Heart right ventricle (tissue), 16 donors: ENCODE measurements around the gene EFTUD2. TPM values are rescaled to one million over a fixed set of nuclear protein-coding genes. Genes with fewer than 3 reads are reported as not detected.
A peak's percentile ranks its signal among the peaks of the same experiment; 100 is the strongest.

ENCODE experiments used
- ATAC-seq, 8 donors: fragments of 200-7000 bp; cut with Tn5 transposase; one replicate each; pipeline ENCODE4 v1.9.1; 2020; ENCODE audit warnings: mild to moderate bottlenecking in 8 of 8, moderate library complexity in 8 of 8, moderate number of reproducible peaks in 1 of 8
- DNase-seq, 2 donors: peaks; one replicate each; pipeline ENCODE4 v3.0.0-alpha.2; 2020
- H3K27ac ChIP-seq, 10 donors: fragments of 200-600 bp; sonication (generic) in 2 of 10; one replicate each; pipeline versions ENCODE4 v1.5.0 to v1.8.0; 2020 to 2022; ENCODE audit warnings: mild to moderate bottlenecking in 3 of 10
- H3K27me3 ChIP-seq, 7 donors: fragments of 200-600 bp; one replicate each; pipeline ENCODE4 v1.8.0; 2021 to 2022; ENCODE audit warnings: mild to moderate bottlenecking in 2 of 7
- H3K36me3 ChIP-seq, 9 donors: fragments of 200-600 bp; sonication (generic) in 1 of 9; one replicate each; pipeline versions ENCODE4 v1.5.0 to v1.8.0; 2020 to 2022; ENCODE audit warnings: mild to moderate bottlenecking in 2 of 9
- H3K4me1 ChIP-seq, 9 donors: fragments of 200-600 bp; sonication (generic) in 1 of 9; one replicate each; pipeline versions ENCODE4 v1.5.0 to v1.8.0; 2020 to 2022; ENCODE audit warnings: mild to moderate bottlenecking in 4 of 9
- H3K4me3 ChIP-seq, 10 donors: fragments of 200-600 bp; sonication (generic) in 2 of 10; one replicate each; pipeline versions ENCODE4 v1.5.0 to v1.8.0; 2020 to 2022; ENCODE audit warnings: mild to moderate bottlenecking in 7 of 10, moderate library complexity in 2 of 10
- H3K9me3 ChIP-seq, 11 donors: fragments of 200-600 bp in 10 of 11; sonication (generic) in 2 of 11; one replicate each; pipeline versions ENCODE4 v1.5.0 to v1.8.0; 2013 to 2022; ENCODE audit warnings: mild to moderate bottlenecking in 2 of 11, control low read depth in 1 of 11, moderate library complexity in 1 of 11
- CTCF ChIP-seq, 9 donors: fragments of 200-600 bp; sonication (generic) in 2 of 9; IDR thresholded peaks; one replicate each; pipeline versions ENCODE4 v1.5.0 to v1.8.0; 2021 to 2022; ENCODE audit warnings: antibody characterized with exemption in 9 of 9, mild to moderate bottlenecking in 5 of 9, moderate library complexity in 1 of 9
- WGBS, 2 donors: extraction: QIAGEN DNeasy Blood & Tissue Kit; methylation state at CpG; one replicate each; pipeline ENCODE4 v1.1.7; 2013; ENCODE audit warnings: inconsistent platforms in 1 of 2; 5-methylcytosine and 5-hydroxymethylcytosine counted together
- intact Hi-C, 10 donors: fragments of 100-400 bp; cut with DNase I; formaldehyde crosslinking; loops; one replicate each; pipeline versions ENCODE4 v1.11.1 to v1.14.2; 2022
- microRNA-seq, 2 donors: library from miRNA; unstranded; fragments of <30 nt; microRNA quantifications; one replicate each; pipeline ENCODE4 v1.2.0, GENCODE V29; 2021
- polyA plus RNA-seq, 2 donors: library from polyadenylated mRNA; stranded (reverse); fragments of 200-250 nt; gene quantifications; one replicate each; pipeline ENCODE4 v1.2.3, GENCODE V29; 2013
- total RNA-seq, 10 donors: library from RNA; stranded (reverse); fragmentation: NEBNext Ultra II Directional in 3 of 10; extraction: Animal tissue kit (Norgen Biotek cat#: 25700) in 3 of 10; gene quantifications; one replicate each; pipeline versions ENCODE4 v1.2.1 to v1.2.4, GENCODE V29; 2021 to 2023
- donor health status: Arrhythmogenic right ventricular cardiomyopathy.
- donor health status: ischemic (EF 13 %, LVEDD 7.1; RV severe dilation, severe dysfunction).
- donor health status: healthy with polysubstance abuse.
- donor health status: DM: no; HTN: yes; CAD: no.
- donor health status: DM: no; HTN: no; CAD: no.
- donor health status: ischemic (EF 25% LVEDD 6.9; RV normal size, moderate dysfunction).
- donor health status: ischemic (EF 25% LVEDD 5.7; RV mildly dilated, moderate dysfunction).
- donor health status: healthy.
- donor health status: DM: yes; HTN: yes; CAD: no.
- donor health status: Ischemic cardiomyopathy.
- donor health status: ischemic (EF 35%, LVEDD 5.7; RV mildly dilated, moderate dysfunction).
- donor health status: nonischemic (EF 11% LVEDD 7.7; RV severe dilation, severe dysfunction).
- donor health status: DM: yes; HTN: yes; CAD: no.
- donor health status: PGD.
- donor health status: ischemic (EF 29% LVEDD 5.4; RV normal size, mild dysfunction).
- donor health status: nonischemic (EF 23%, LVEDD 6.1; RV moderate dilation, normal function).

Gene EFTUD2
- total and polyA plus RNA-seq, 12 donors: 21.6 to 78.2 (median 61.5) TPM

- ATAC-seq (no peak), DNase-seq (no peak)
- no peak overlapping the region for H3K4me3 ChIP-seq
- 78 to 84% methylated on average over 4 of the region's 4 CpGs for WGBS, 2 donors
- peaks cover 0 to 51% (median 18%) of the 10 kb centered on the region in 9 donors for H3K4me1 ChIP-seq
- H3K27ac ChIP-seq: no peak overlapping the region
- TF ChIP-seq CTCF (IDR thresholded peaks at IDR 0.05): no peak
- H3K9me3 ChIP-seq: no peaks in the 10 kb centered on the region
- intact Hi-C loops: no loop called here
- H3K27me3 ChIP-seq: no peaks in the 10 kb centered on the region
- H3K36me3 ChIP-seq: peaks cover 0 to 38% (median 4%) of the 10 kb centered on the region in 9 donors
These were observed 92.0 kb downstream of the EFTUD2 start for GRCh38 chr17:44807093-44807816.

GRCh38 chr17:44804302-44805089, 94.7 kb downstream of the EFTUD2 start:
- DNase-seq (peak; percentile 48 to 60), ATAC-seq (peak; percentile 59 to 91 (median 84))
- 68 to 70% methylated on average over 10 of the region's 10 CpGs for WGBS, 2 donors
- Histone ChIP-seq H3K4me1 (peaks cover 0 to 51% (median 18%) of the 10 kb centered on the region in 9 donors), H3K36me3 (peaks cover 0 to 59% (median 4%) of the 10 kb centered on the region in 9 donors), H3K27ac (peak overlapping the region in 6 of 10 donors; percentile 3 to 80 (median 74)), H3K4me3 (no peak overlapping the region), H3K27me3 (no peaks in the 10 kb centered on the region), H3K9me3 (no peaks in the 10 kb centered on the region)
- TF ChIP-seq CTCF (IDR thresholded peaks at IDR 0.05): no peak
- intact Hi-C loops: no loop called here

- 58 to 78% methylated on average over 5 of the region's 5 CpGs for WGBS, 2 donors
- peak overlapping the region in 9 of 10 donors; percentile 17 to 80 (median 72) for H3K27ac ChIP-seq
- peak in 1 of 9 donors; percentile 13 for TF ChIP-seq CTCF (IDR thresholded peaks at IDR 0.05)
- DNase-seq (no peak), ATAC-seq (peak in 4 of 8 donors; percentile 26 to 60 (median 48))
- H3K36me3 ChIP-seq: peaks cover 0 to 62% (median 4%) of the 10 kb centered on the region in 9 donors
- H3K9me3 ChIP-seq: no peaks in the 10 kb centered on the region
- H3K4me1 ChIP-seq: peaks cover 0 to 69% (median 36%) of the 10 kb centered on the region in 9 donors
- H3K4me3 ChIP-seq: no peak overlapping the region
- H3K27me3 ChIP-seq: no peaks in the 10 kb centered on the region
- intact Hi-C loops: no loop called here
These were observed 97.4 kb downstream of the EFTUD2 start for GRCh38 chr17:44801880-44802279.

Small RNAs within 50 kb of the gene (microRNA-seq; reads per million reads assigned to microRNA genes)
- gene MIR6783: 0 to 0.60 reads per million in 2 donors

Other genes with a start within 250 kb of the EFTUD2 start
- gene MEIOC, start 243.0 kb downstream of the EFTUD2 start, total RNA-seq: under 1 TPM in 3 of 10 donors, not detected in 7; 0.14 to 0.40 (median 0.16) TPM
- under 1 TPM in 1 of 2 donors, not detected in 1; 0.03 TPM for gene MEIOC, start 243.0 kb downstream of the EFTUD2 start, polyA plus RNA-seq
- 10 to 100 TPM; 24.2 to 35.3 (median 30.9) TPM for gene CCDC43, start 209.7 kb downstream of the EFTUD2 start, total RNA-seq
- 10 to 100 TPM; 14.4 to 19.8 TPM for gene CCDC43, start 209.7 kb downstream of the EFTUD2 start, polyA plus RNA-seq
- 1 to 10 TPM; 2.9 to 5.5 (median 4.0) TPM for gene DBF4B, start 190.8 kb downstream of the EFTUD2 start, total RNA-seq
- gene DBF4B, start 190.8 kb downstream of the EFTUD2 start, polyA plus RNA-seq: 1 to 10 TPM; 2.2 to 8.0 TPM
- 10 to 100 TPM in 4 of 10 donors, 1 to 10 TPM in 6; 3.2 to 18.3 (median 7.8) TPM for gene ADAM11, start 140.5 kb downstream of the EFTUD2 start, total RNA-seq
- 10 to 100 TPM in 1 of 2 donors, under 1 TPM in 1; 0.75 to 13.0 TPM for gene ADAM11, start 140.5 kb downstream of the EFTUD2 start, polyA plus RNA-seq
- gene GJC1, start 69.2 kb downstream of the EFTUD2 start, total RNA-seq: 10 to 100 TPM; 13.9 to 41.5 (median 23.8) TPM
- gene GJC1, start 69.2 kb downstream of the EFTUD2 start, polyA plus RNA-seq: 10 to 100 TPM; 10.9 to 17.0 TPM
- gene HIGD1B, start 51.6 kb downstream of the EFTUD2 start, total RNA-seq: 10 to 100 TPM in 4 of 10 donors, 1 to 10 TPM in 6; 4.7 to 26.6 (median 8.1) TPM
- gene HIGD1B, start 51.6 kb downstream of the EFTUD2 start, polyA plus RNA-seq: 10 to 100 TPM; 24.3 to 61.9 TPM
- 1 to 10 TPM; 3.1 to 8.6 (median 7.4) TPM for gene GFAP, start 16.1 kb upstream of the EFTUD2 start, total RNA-seq
- gene GFAP, start 16.1 kb upstream of the EFTUD2 start, polyA plus RNA-seq: 1 to 10 TPM; 2.1 to 6.1 TPM
- gene KIF18B, start 48.3 kb upstream of the EFTUD2 start, total RNA-seq: 1 to 10 TPM in 3 of 10 donors, under 1 TPM in 6, not detected in 1; 0.11 to 4.3 (median 0.20) TPM
- under 1 TPM; 0.04 to 0.80 TPM for gene KIF18B, start 48.3 kb upstream of the EFTUD2 start, polyA plus RNA-seq
- 10 to 100 TPM in 2 of 10 donors, 1 to 10 TPM in 5, under 1 TPM in 3; 0.37 to 25.6 (median 1.1) TPM for gene C1QL1, start 68.9 kb upstream of the EFTUD2 start, total RNA-seq
- gene C1QL1, start 68.9 kb upstream of the EFTUD2 start, polyA plus RNA-seq: 10 to 100 TPM in 1 of 2 donors, 1 to 10 TPM in 1; 2.2 to 12.7 TPM
- 10 to 100 TPM; 28.1 to 46.2 (median 32.7) TPM for gene DCAKD, start 152.2 kb upstream of the EFTUD2 start, total RNA-seq
- 10 to 100 TPM; 21.1 to 22.9 TPM for gene DCAKD, start 152.2 kb upstream of the EFTUD2 start, polyA plus RNA-seq
- 100 to 1,000 TPM in 1 of 10 donors, 10 to 100 TPM in 9; 60.6 to 110 (median 74.4) TPM for gene NMT1, start 161.9 kb upstream of the EFTUD2 start, total RNA-seq
- 10 to 100 TPM; 40.9 to 68.5 TPM for gene NMT1, start 161.9 kb upstream of the EFTUD2 start, polyA plus RNA-seq
- gene PLCD3, start 233.1 kb upstream of the EFTUD2 start, total RNA-seq: 100 to 1,000 TPM in 9 of 10 donors, 10 to 100 TPM in 1; 87.2 to 188 (median 115) TPM
- gene PLCD3, start 233.1 kb upstream of the EFTUD2 start, polyA plus RNA-seq: 10 to 100 TPM; 44.6 to 72.3 TPM
- gene ACBD4, start 236.2 kb upstream of the EFTUD2 start, total RNA-seq: 1 to 10 TPM; 6.1 to 9.7 (median 7.3) TPM
- gene ACBD4, start 236.2 kb upstream of the EFTUD2 start, polyA plus RNA-seq: 10 to 100 TPM in 1 of 2 donors, 1 to 10 TPM in 1; 4.2 to 16.7 TPM
- gene HEXIM1, start 249.0 kb upstream of the EFTUD2 start, total RNA-seq: 10 to 100 TPM; 17.0 to 37.4 (median 20.1) TPM
- 10 to 100 TPM in 1 of 2 donors, 1 to 10 TPM in 1; 8.4 to 11.0 TPM for gene HEXIM1, start 249.0 kb upstream of the EFTUD2 start, polyA plus RNA-seq